Measurements from ENCODE around the gene MAP3K12.
A peak's percentile ranks its signal among the peaks of the same experiment; 100 is the strongest.
"Not testable (repeated sequence)": the region's sequence is repeated elsewhere in the genome, so short reads cannot be mapped to it uniquely, and the experiment has no call there.

Gene MAP3K12

GRCh38 chr12:53453953-53454640, 45.2 kb downstream of the MAP3K12 start:
- DNase-seq = no peak
- in situ Hi-C loops (cut with MboI; ENCODE audit: low pct_unique_long_range_greater_than_20kb, low sequenced_read_pairs) = no loop called here

GRCh38 chr12:53452159-53453077, 46.8 kb downstream of the MAP3K12 start:
- in situ Hi-C loops (cut with MboI; ENCODE audit: low pct_unique_long_range_greater_than_20kb, low sequenced_read_pairs) = no loop called here
- peak; percentile 68 for DNase-seq

GRCh38 chr12:53451661-53452158, 47.5 kb downstream of the MAP3K12 start, which contains the start of gene PCBP2:
Gene PCBP2 (plus strand): TSS chr12:53452102. CDS start chr12:53454801, 2,699 bp downstream.
- peak; percentile 99 for DNase-seq
- in situ Hi-C loops (cut with MboI; ENCODE audit: low pct_unique_long_range_greater_than_20kb, low sequenced_read_pairs) = no loop called here

- in situ Hi-C loops (cut with MboI; ENCODE audit: low pct_unique_long_range_greater_than_20kb, low sequenced_read_pairs) = no loop called here
- DNase-seq = no peak
Observed at GRCh38 chr12:53450936-53451335, 48.3 kb downstream of the MAP3K12 start.

GRCh38 chr12:53444593-53445325, 54.5 kb downstream of the MAP3K12 start:
- DNase-seq; in situ Hi-C loops (cut with MboI; ENCODE audit: low pct_unique_long_range_greater_than_20kb, low sequenced_read_pairs): not testable (repeated sequence)

- no peak for DNase-seq
- in situ Hi-C loops (cut with MboI; ENCODE audit: low pct_unique_long_range_greater_than_20kb, low sequenced_read_pairs) = no loop called here
Observed at GRCh38 chr12:53443955-53444354, 55.3 kb downstream of the MAP3K12 start.

GRCh38 chr12:53441040-53441833, 58.0 kb downstream of the MAP3K12 start, which contains the start of gene PRR13:
Gene PRR13 (plus strand): TSS chr12:53441734. CDS start chr12:53442715, 981 bp downstream.
- DNase-seq = peak; percentile 98
- in situ Hi-C loops (cut with MboI; ENCODE audit: low pct_unique_long_range_greater_than_20kb, low sequenced_read_pairs) = no loop called here

GRCh38 chr12:53439582-53439981, 59.7 kb downstream of the MAP3K12 start:
- in situ Hi-C loops (cut with MboI; ENCODE audit: low pct_unique_long_range_greater_than_20kb, low sequenced_read_pairs); DNase-seq: not testable (repeated sequence)

GRCh38 chr12:53435326-53435725, 63.9 kb downstream of the MAP3K12 start:
- in situ Hi-C loops (cut with MboI; ENCODE audit: low pct_unique_long_range_greater_than_20kb, low sequenced_read_pairs); DNase-seq: not testable (repeated sequence)

- no peak for DNase-seq
- in situ Hi-C loops (cut with MboI; ENCODE audit: low pct_unique_long_range_greater_than_20kb, low sequenced_read_pairs) = no loop called here
Observed at GRCh38 chr12:53431187-53431586, 68.1 kb downstream of the MAP3K12 start.

GRCh38 chr12:53430116-53430515, 69.1 kb downstream of the MAP3K12 start:
- in situ Hi-C loops (cut with MboI; ENCODE audit: low pct_unique_long_range_greater_than_20kb, low sequenced_read_pairs) = no loop called here
- no peak for DNase-seq

Measured in KBM-7 (cell line).